HEK293 (cell line): ENCODE measurements around the gene DCTN3.

Experiments
- CTCF ChIA-PET: fragments of 350-600 bp; formaldehyde crosslinking; extraction: SDS; loops from one replicate; lab custom pipeline; 2021; ENCODE audit warnings: antibody characterized with exemption; lab: Yijun Ruan, JAX
- POLR2A ChIA-PET: fragments of 300-600 bp; formaldehyde crosslinking; extraction: SDS; loops from one replicate; lab custom pipeline; 2020; ENCODE audit warnings: antibody characterized with exemption, inconsistent platforms; lab: Yijun Ruan, JAX
- H3K27ac ChIP-seq: fragments of 200-500 bp; sonication (Bioruptor generic); 2 replicates; pipeline ENCODE4 v1.5.1; 2014; ENCODE audit warnings: low read depth, low read length, control low read depth, inconsistent platforms; ENCODE audit errors: extremely low read depth
- H3K36me3 ChIP-seq, 2 experiments: fragments of 200-500 bp in 1 of 2; sonication (Bioruptor generic) in 1 of 2; 1 replicate in 1 of 2; 2 replicates in 1 of 2; pipeline ENCODE4 v1.5.1; 2014 to 2017; ENCODE audit warnings: inconsistent platforms in 2 of 2, low read length in 2 of 2; ENCODE audit not compliant: control insufficient read depth in 2 of 2, insufficient read depth in 1 of 2
- H3K4me1 ChIP-seq: fragments of 200-500 bp; sonication (Bioruptor generic); 2 replicates; pipeline ENCODE4 v1.5.1; 2014; ENCODE audit warnings: mild to moderate bottlenecking, low read length, inconsistent platforms; ENCODE audit not compliant: control insufficient read depth, insufficient read depth
- H3K4me3 ChIP-seq: 2 replicates; pipeline ENCODE4 v1.5.1; 2011; ENCODE audit warnings: low read depth, mild to moderate bottlenecking, control low read depth, low read length, moderate library complexity
- H3K9me3 ChIP-seq: fragments of 200-500 bp; sonication (Bioruptor generic); 2 replicates; pipeline ENCODE4 v1.5.1; 2014; ENCODE audit warnings: low read depth, low read length, inconsistent platforms; ENCODE audit not compliant: control insufficient read depth, insufficient read depth
- EGR2 ChIP-seq: fragments of 450-650 bp; formaldehyde crosslinking; IDR thresholded peaks from 2 replicates; pipeline ENCODE4 v1.5.1; 2016; ENCODE audit warnings: low read depth, missing biosample characterization, missing genetic modification characterization
- HOXC10 ChIP-seq: sonication (generic); formaldehyde crosslinking; IDR thresholded peaks from 2 replicates; pipeline ENCODE4 v1.8.1; 2023; ENCODE audit warnings: mild to moderate bottlenecking, missing genetic modification reagents
- KLF16 ChIP-seq: fragments of 450-650 bp; formaldehyde crosslinking; IDR thresholded peaks from 2 replicates; pipeline ENCODE4 v1.5.1; 2017; ENCODE audit warnings: missing biosample characterization, missing genetic modification characterization
- KLF9 ChIP-seq: fragments of 450-650 bp; formaldehyde crosslinking; IDR thresholded peaks from 2 replicates; pipeline ENCODE4 v1.5.1; 2016; ENCODE audit warnings: missing biosample characterization, missing genetic modification characterization, low read depth
- PATZ1 ChIP-seq: fragments of 450-650 bp; formaldehyde crosslinking; IDR thresholded peaks from 2 replicates; pipeline ENCODE4 v1.5.1; 2016; ENCODE audit warnings: missing biosample characterization, missing genetic modification characterization
- SP2 ChIP-seq: fragments of 450-650 bp; formaldehyde crosslinking; IDR thresholded peaks from 2 replicates; pipeline ENCODE4 v1.5.1; 2016; ENCODE audit warnings: missing biosample characterization, missing genetic modification characterization
- SP7 ChIP-seq: fragments of 450-650 bp; formaldehyde crosslinking; IDR thresholded peaks from 2 replicates; pipeline ENCODE4 v1.5.1; 2016; ENCODE audit warnings: missing biosample characterization, missing genetic modification characterization
- WT1 ChIP-seq: fragments of 450-650 bp; formaldehyde crosslinking; IDR thresholded peaks from 2 replicates; pipeline ENCODE4 v1.5.1; 2016; ENCODE audit warnings: missing biosample characterization, missing genetic modification characterization
- ZBTB26 ChIP-seq: fragments of 450-650 bp; formaldehyde crosslinking; optimal IDR thresholded peaks from 2 replicates; pipeline ENCODE3; 2016; ENCODE audit warnings: missing biosample characterization, mild to moderate bottlenecking, missing genetic modification characterization
- ZNF146 ChIP-seq: fragments of 450-650 bp; formaldehyde crosslinking; IDR thresholded peaks from 2 replicates; pipeline ENCODE4 v1.5.1; 2016; ENCODE audit warnings: missing biosample characterization, missing genetic modification characterization
- ZNF155 ChIP-seq: fragments of 450-650 bp; formaldehyde crosslinking; IDR thresholded peaks from 2 replicates; pipeline ENCODE4 v1.5.1; 2016; ENCODE audit warnings: missing biosample characterization, missing genetic modification characterization
- ZNF23 ChIP-seq: fragments of 450-650 bp; formaldehyde crosslinking; IDR thresholded peaks from 2 replicates; pipeline ENCODE4 v1.5.1; 2016; ENCODE audit warnings: missing biosample characterization, missing genetic modification characterization, borderline replicate concordance
- ZNF24 ChIP-seq: fragments of 450-650 bp; formaldehyde crosslinking; IDR thresholded peaks from 2 replicates; pipeline ENCODE4 v1.5.1; 2016; ENCODE audit warnings: missing biosample characterization, missing genetic modification characterization
- ZNF26 ChIP-seq: fragments of 450-650 bp; formaldehyde crosslinking; IDR thresholded peaks from 2 replicates; pipeline ENCODE4 v1.5.1; 2016; ENCODE audit warnings: missing biosample characterization, missing genetic modification characterization
- ZNF280D ChIP-seq: fragments of 450-650 bp; formaldehyde crosslinking; IDR thresholded peaks from 2 replicates; pipeline ENCODE4 v1.5.1; 2016; ENCODE audit warnings: missing biosample characterization, missing genetic modification characterization
- ZNF514 ChIP-seq: fragments of 450-650 bp; formaldehyde crosslinking; IDR thresholded peaks from 2 replicates; pipeline ENCODE4 v1.5.1; 2016; ENCODE audit warnings: missing biosample characterization, missing genetic modification characterization
- ZNF548 ChIP-seq: fragments of 450-650 bp; formaldehyde crosslinking; IDR thresholded peaks from 2 replicates; pipeline ENCODE4 v1.5.1; 2016; ENCODE audit warnings: missing biosample characterization, missing genetic modification characterization
- ZNF571 ChIP-seq: fragments of 450-650 bp; formaldehyde crosslinking; IDR thresholded peaks from 2 replicates; pipeline ENCODE4 v1.5.0; 2017; ENCODE audit warnings: missing biosample characterization, missing genetic modification characterization
- ZNF629 ChIP-seq: fragments of 450-650 bp; formaldehyde crosslinking; IDR thresholded peaks from 2 replicates; pipeline ENCODE4 v1.5.1; 2017; ENCODE audit warnings: missing biosample characterization, missing genetic modification characterization
- ZNF639 ChIP-seq: fragments of 450-650 bp; formaldehyde crosslinking; IDR thresholded peaks from 2 replicates; pipeline ENCODE4 v1.5.1; 2016; ENCODE audit warnings: missing biosample characterization, missing genetic modification characterization
- ZSCAN4 ChIP-seq: fragments of 450-650 bp; formaldehyde crosslinking; IDR thresholded peaks from 2 replicates; pipeline ENCODE4 v1.5.1; 2017; ENCODE audit warnings: missing biosample characterization, missing genetic modification characterization

Gene DCTN3

GRCh38 chr9:34652602-34653000, 32.3 kb upstream of the DCTN3 start:
- POLR2A ChIA-PET: interaction anchor here (0.6 to 2.8 kb wide), 4 partner anchors 8 to 417 kb away, joined by 5 to 21 read pairs (median 11); partner anchors contain the start of gene SIGMAR1
- peaks cover 6% of the 10 kb centered on the region for H3K4me1 ChIP-seq
- peak; percentile 10 for TF ChIP-seq ZBTB26 (tag by site-specific recombination)
- TF ChIP-seq ZNF514: no peak
- CTCF ChIA-PET: interaction anchor here (0.5 to 13.3 kb wide), 3 partner anchors 17 to 44 kb away, joined by 3 to 125 read pairs (median 3); partner anchors contain the start of gene SIGMAR1
- no peak overlapping the region; the same call in 1 of the 2 replicates for H3K27ac ChIP-seq
- no peaks in the 10 kb centered on the region for H3K9me3 ChIP-seq
- H3K4me3 ChIP-seq: peak overlapping the region; percentile 34; the same call in 1 of the 2 replicates
- H3K36me3 ChIP-seq: peaks cover 0 to 36% of the 10 kb centered on the region in 2 experiments; a peak in 2 of 3 replicates

- H3K27ac ChIP-seq: peak within 1 kb of the TSS; percentile 29; the same call in 1 of the 2 replicates
- peaks cover 0 to 40% of the 10 kb centered on the region in 2 experiments; a peak in 2 of 3 replicates for H3K36me3 ChIP-seq
- ChIA-PET CTCF (interaction anchor here (0.5 to 13.3 kb wide), 4 partner anchors 17 to 45 kb away, joined by 3 to 125 read pairs (median 4); partner anchors contain the start of gene SIGMAR1), POLR2A (interaction anchor here (0.6 to 2.8 kb wide), 7 partner anchors 8 to 418 kb away, joined by 3 to 21 read pairs (median 5); partner anchors contain the start of genes DCTN3 and SIGMAR1)
- no peaks in the 10 kb centered on the region for H3K9me3 ChIP-seq
- peaks cover 6% of the 10 kb centered on the region for H3K4me1 ChIP-seq
- peak within 1 kb of the TSS; percentile 34 for H3K4me3 ChIP-seq
- no peak for TF ChIP-seq ZNF26
- peak; percentile 87 for TF ChIP-seq KLF9 (tag by site-specific recombination)
- TF ChIP-seq EGR2: peak; percentile 91
- no peak for TF ChIP-seq ZNF146 (tag by site-specific recombination)
- TF ChIP-seq ZBTB26 (tag by site-specific recombination): peak; percentile 24
- TF ChIP-seq PATZ1: peak; percentile 80
- TF ChIP-seq ZNF155 (tag by site-specific recombination): no peak
- no peak for TF ChIP-seq ZNF24 (tag by site-specific recombination)
- TF ChIP-seq HOXC10 (CRISPR knock-in tag): 0 out of 2 replicates have a peak, but pooled peaks have one; percentile 83
- peak; percentile 47 for TF ChIP-seq ZNF629 (tag by site-specific recombination)
- TF ChIP-seq SP2 (tag by site-specific recombination): peak; percentile 87
- TF ChIP-seq ZNF639 (tag by site-specific recombination): no peak
- peak; percentile 93 for TF ChIP-seq ZSCAN4
- TF ChIP-seq KLF16 (tag by site-specific recombination): peak; percentile 74
- no peak for TF ChIP-seq ZNF571
- TF ChIP-seq ZNF280D (tag by site-specific recombination): no peak
- no peak for TF ChIP-seq ZNF23 (tag by site-specific recombination)
- TF ChIP-seq ZNF548 (tag by site-specific recombination): no peak
- TF ChIP-seq SP7 (tag by site-specific recombination): peak; percentile 88
- no peak for TF ChIP-seq WT1 (tag by site-specific recombination)
Observed at GRCh38 chr9:34651876-34652601, 31.7 kb upstream of the DCTN3 start, which contains the start of gene IL11RA. IL11RA (plus strand) TSS chr9:34652185; CDS start chr9:34655218, 3,033 bp downstream.
